NCI-H187 (cell line): ENCODE measurements around the gene EBF4.

Experiments
- DNase-seq, 2 experiments: peaks; one replicate each; lab custom pipeline; 2025; lab: John Stamatoyannopoulos, UW

The EBF4 gene

GRCh38 chr20:2700913-2701620 is 8.5 kb downstream of the EBF4 start:
- no peak for DNase-seq

GRCh38 chr20:2701671-2702081 is 9.1 kb downstream of the EBF4 start:
- no peak for DNase-seq

DNA sequence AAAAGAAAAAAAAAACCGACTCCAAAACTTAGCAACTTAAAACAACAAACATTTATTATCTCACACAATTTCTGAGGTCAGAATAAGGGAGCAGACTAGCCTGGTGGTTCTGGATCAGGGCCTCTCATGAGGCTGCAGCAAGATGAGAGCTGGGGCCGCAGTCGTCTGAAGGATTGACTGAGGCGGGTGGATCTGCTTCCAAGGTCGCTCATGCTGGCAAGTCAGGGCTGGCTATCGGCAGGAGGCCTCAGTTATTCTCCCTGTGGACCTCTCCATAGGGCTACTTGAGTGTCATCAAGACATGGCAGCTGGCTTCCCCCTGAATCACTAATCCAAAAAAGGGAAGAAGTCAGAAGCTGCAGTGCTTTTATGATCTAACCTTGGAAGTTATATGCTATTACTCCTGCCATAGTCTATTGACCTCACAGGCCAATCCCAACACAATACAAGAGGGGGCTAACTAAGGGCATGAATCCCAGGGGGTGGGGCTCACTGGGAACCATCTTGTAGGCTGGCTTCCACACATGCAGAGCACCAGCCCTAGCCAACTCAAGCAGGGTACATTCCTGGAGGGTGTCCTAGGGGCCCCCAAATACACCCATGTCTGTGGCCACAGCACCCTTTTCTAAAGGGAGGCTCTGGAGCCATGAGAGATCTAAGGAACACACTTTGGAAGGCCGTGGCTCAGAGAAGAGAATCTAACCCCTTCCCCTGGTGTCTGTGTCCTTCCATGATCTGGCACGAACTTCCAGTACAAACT is 11.3 kb downstream of the EBF4 start:
- DNase-seq = no peak

DNA sequence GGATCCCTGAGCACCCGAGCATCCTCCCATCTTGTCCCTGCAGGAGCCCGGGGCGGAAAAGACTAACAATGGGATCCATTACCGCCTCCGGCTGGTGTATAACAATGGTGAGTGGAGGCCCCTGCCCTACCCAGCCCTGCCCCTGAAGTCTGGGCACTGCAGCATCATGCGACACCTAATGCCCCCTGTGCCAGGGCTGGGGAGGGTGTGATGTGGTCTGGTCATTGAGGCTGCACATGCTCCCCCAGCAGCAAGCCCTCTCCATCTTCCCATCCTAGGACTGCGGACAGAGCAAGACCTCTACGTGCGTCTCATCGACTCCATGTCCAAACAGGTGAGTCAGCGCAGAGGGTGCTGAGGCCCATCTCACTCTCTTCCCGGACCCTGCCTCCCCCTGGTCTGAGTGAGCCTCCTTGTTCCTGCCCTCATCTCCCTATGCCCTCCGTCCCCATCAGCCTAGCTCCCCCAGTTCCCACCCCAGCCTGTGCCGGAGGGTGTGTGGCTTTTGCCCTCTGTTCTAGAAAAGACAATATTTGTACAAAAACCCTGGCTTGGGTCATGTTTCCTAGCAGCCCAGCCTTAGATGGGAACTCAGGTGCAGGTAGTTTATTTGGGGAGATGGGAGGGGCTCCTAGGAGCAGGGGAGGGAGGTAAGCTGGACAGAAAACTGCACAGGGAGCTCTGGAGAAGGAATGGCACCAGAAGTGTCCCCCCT is 13.5 kb downstream of the EBF4 start:
- DNase-seq = no peak

DNA sequence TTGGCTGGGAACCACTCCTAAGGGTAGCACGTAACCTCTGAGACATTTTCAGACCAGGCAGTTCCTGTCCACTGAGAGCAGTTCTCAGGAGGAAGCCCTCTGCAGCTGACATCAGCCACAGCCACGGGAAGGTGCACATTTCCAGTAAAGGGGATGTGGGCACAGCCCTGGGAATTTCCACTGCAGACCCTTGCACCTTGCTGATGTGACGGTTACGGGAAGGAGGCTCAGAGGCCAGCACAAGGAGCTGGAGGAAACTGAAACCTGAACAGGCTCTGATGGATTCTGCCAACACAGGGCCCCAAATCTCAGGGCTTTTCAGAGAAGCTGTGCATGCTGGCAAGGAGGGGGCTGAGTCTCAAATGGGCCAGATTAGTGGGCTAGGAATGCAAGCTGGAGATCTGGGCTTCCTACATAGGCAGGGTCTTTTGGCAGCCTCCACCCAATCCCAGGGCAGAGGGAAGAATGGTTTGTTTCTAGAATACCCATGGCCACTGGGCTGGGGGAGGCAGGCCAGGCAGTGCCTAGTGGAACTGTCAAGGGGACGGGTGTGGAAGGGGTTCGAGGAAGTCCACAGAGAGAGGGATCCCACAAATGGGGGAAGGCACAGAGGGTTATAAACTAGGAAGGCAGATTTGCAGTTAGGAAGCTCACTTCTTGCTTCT is 14.2 kb downstream of the EBF4 start:
- DNase-seq = no peak

DNA sequence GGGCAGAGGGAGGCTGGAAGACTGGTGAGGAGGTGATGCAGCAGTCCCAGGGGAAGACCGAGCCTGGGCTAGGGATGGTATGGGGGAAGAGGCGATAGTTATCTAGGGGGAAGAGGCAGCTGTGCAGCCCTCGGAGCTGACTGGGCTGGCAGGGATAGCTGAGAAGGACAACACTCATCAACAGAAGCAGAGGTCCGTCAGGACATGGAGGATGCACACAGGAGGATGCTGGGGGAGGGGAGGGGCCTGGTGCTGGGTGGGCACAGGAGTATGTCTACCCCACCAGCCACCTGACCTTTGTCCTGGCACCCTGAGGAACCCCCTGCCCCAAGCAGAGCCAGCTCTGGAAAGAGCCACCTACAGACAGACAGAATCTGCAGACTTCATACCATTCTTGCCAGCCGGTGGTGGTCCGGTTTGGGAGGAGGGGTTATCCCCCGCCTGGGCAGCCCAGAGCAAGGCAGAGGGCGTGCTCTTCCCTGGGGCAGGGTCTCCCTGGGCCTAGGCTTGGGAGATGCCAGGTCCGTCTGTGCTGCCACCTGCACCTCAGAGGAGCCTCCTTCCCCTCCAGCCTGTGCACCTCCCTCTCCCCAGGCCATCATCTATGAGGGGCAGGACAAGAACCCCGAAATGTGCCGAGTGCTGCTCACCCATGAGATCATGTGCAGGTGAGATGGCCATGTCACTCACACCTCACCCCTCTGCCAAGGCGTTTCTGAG is 14.9 kb downstream of the EBF4 start:
- peak in 1 of 2 experiments; percentile 21 for DNase-seq

DNA sequence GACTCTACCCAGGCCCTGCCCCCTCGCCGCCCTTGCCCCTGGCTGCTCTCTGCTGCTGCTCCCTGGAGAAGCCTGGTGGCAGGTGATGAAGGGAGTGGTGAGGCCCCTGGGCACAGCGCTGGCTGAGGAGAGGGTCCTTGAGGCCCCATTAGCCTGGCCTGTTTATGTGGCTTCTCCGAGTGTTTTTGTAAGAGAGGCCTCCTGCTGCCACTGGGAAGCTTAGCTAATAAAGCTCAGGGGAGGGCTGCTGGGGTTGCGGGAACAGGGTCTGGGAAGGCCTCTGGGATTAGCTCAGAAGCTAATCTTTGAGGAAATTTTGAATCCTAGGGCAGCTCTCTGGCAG is 15.5 kb downstream of the EBF4 start:
- peak; percentile 79 to 90 for DNase-seq

DNA sequence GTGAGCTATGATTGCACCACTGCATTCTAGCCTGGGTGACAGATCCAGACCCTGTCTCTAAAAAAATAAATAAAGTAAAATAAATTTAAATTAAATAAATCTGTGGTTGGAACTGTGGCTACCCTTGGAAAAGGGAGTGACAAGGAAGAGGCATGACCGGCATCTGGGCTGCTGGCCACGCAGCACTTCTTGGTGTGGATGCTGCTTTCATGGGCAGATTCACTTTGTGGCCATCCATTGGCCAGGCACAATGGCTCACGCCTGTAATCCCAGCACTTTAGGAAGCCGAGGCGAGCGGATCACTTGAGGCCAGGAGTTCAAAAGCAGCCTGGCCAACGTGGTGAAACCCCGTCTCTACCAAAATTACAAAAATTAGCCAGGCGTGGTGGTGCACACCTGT is 16.1 kb downstream of the EBF4 start:
- DNase-seq = no peak

DNA sequence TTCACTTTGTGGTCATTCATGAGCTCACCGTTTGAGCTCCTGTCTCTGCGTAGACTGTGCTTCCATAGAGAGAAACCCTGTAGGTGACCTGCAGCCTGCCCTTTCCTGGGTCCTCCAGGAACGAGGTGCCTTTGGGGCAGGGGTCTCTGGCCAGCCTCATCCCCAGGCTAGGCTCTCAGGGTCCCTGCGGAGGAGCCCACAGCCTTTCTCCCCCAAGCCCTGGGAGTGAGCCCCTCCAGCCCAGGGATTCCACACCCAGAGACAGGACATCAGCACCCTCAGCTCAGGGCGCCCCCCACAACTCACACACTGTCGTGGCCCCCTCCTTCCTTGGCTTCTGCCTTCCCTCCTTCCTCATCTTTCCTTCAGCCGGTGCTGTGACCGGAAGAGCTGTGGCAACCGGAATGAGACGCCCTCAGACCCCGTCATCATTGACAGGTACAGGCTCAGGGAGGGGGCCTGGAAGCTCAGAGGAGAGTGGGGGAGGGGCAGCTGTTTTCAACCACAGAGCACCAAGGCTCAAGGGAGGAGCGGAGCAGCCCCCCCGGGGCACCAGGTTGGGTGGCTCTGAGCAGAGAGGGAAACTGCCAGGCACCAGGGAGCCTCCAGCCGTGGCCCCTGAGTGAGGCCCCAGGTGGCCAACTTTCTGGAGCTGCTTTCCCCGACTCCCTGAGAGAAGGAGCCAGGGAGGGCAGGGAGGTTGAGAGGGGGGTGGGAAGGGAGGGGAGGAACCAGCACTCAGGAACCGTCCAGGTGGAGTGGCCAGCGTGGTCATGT is 16.8 kb downstream of the EBF4 start:
- DNase-seq = no peak

GRCh38 chr20:2713285-2713684 is 20.7 kb downstream of the EBF4 start:
- DNase-seq = no peak

DNA sequence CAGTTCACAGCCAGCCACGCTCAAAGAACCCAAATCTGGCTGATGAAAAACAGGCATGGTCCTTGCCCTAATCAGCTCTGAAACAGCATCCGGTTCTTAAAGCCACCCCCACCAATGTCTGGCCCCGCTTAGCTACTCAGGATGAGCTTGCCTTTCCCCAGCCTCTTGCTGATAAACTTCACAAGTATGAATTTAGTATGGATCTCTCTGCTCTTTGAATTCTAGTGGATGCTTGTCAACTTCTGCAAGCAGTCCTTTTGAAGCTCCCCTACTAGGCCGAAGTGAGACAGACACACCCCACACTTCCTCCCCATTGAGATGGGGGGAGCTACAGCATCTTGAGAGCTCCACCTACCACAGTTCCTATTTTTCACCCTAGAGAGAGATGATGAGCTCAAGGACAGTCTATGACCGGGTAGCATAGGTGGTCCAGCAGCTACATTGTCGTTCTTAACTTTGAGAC is 36.7 kb downstream of the EBF4 start:
- no peak for DNase-seq

GRCh38 chr20:2729791-2730190 is 37.2 kb downstream of the EBF4 start:
- no peak for DNase-seq

DNA sequence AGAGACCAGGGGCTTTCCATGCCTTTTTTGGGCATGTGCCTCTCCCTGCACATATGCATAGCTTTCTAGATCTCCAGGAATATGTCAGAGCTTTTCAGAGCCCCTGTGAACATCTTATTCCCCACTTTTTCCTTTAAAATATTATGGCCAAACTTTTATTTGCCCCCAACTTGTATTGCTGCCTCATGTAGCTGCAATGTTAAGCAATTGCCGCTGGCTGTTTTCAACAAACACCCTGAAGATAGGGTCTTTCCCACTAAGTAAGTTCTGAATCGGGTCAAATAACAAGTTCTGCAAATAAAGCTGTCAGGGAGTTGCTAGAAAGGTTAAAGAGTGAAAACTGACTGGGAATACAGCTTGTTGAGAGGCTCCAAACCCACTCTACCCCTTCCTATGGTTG is 42.3 kb downstream of the EBF4 start:
- DNase-seq = no peak

DNA sequence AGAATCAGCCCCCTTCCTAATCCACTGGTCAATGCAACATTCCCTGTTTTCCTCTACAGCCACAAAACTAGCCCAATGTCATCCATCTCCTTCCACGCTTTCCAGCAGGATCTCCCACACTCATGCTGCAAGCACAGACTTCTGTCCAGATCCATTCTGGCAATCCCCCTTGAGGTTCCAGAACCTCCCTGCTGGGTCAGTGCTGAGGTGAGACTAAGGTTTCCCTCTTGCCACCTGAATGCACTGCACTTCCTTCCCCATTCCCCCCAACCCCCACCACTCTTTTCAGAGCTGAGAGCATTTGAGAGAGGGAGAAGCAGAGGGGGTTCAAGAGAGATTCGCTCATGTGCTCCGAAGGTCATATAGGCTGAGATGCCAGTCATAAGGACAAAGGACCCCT is 43.9 kb downstream of the EBF4 start:
- no peak for DNase-seq

GRCh38 chr20:2738331-2739041 is 45.9 kb downstream of the EBF4 start:
- DNase-seq = no peak

- DNase-seq = no peak
Observed at GRCh38 chr20:2739042-2739398, 46.4 kb downstream of the EBF4 start.

DNA sequence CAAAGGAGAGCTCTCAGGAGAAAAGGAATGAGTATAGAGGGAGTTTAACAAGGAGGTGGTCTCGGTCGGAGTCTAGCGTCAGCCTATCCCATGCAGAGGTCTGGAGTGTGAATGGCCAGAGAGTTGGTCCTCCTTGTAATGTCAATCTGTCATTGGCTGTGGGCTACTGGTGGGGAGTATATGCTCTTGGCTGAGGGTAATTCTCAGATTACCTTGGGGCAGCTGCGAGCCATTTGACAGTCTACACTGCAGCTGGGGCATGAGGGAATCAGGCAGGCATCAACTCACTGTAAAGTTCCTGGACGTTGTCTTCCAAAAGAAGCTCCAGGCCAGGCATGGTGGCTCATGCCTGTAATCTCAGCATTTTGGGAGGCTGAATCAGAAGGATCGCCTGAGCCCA is 48.1 kb downstream of the EBF4 start:
- DNase-seq = no peak

DNA sequence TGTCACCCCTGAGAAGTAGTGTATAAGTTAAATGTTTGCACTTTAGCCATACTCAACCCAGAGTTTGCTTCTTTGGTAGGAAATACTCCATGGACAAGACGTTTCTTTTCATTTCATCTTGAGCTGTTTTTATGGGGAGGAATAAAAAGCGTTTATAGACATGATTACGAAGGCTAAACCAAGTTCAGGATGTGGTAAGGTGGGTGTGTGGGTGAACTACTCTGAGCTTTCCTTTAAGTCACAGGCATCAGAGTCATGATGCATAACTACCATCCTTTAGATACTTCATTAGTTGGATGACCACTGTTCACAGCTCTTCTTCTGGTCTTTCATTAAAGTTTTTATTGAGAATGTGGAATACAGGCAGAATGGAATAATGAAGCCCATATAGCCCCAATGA is 48.9 kb downstream of the EBF4 start:
- DNase-seq = no peak

DNA sequence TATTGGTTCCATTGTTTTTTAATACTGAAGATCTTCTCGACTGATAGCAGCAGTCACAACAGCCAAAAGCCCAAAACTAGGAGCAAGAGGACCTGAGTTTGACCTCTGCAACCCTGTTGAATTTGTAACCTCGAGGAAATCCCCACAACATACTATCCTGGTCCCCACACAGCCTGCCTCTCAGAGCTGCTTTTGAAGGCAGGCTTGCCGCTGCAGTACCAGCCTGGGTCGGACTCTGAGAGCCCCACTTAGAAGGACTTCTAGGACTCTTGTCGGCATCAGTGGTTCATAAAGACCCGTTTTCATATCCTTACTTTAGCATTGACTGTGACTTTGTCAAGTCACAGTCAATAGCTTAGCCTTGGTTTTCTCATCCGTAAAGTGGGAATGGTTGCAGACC is 49.3 kb downstream of the EBF4 start:
- DNase-seq = no peak

DNA sequence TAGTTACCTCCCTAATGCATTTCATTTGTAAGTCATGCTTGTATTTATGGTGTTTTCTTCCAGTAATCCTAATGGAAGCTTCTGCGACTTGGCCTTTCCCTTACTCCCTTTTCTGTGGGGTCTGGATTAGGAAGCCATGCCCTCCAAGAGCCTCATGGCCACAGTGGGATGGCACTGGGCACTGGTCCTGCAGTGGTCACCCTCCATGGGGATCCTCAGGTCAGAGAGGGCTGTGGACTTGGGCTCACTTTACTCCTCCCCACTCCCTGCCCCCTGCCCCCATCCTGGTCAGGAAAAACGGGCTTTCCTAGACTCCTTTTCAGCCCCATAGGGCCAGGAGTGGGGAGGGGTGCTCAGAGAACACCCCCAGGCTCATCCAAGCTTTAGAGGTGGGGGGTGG is 49.9 kb downstream of the EBF4 start:
- no peak for DNase-seq
